Activated CD8-positive, alpha-beta T cell treated with anti-CD3 and anti-CD28 coated beads, Interleukin-2, amount 10 ng/mL, durations not matched to agents 7 days and 5 days (primary cell): Measurements from ENCODE around the gene PADI4. TPM values are rescaled to one million over a fixed set of nuclear protein-coding genes. Genes with fewer than 3 reads are reported as not detected.
"Not testable (repeated sequence)": the region's sequence is repeated elsewhere in the genome, so short reads cannot be mapped to it uniquely, and the experiment has no call there.

ENCODE experiments used
- ATAC-seq: fragments of 150-1000 bp; cut with Tn5 transposase; one replicate; pipeline ENCODE4 v1.10.0; 2021; ENCODE audit warnings: moderate library complexity
- CTCF ChIA-PET: fragments of 350-600 bp; sonication (Branson Sonifier 250); formaldehyde crosslinking; loops from one replicate; lab custom pipeline; 2021; ENCODE audit warnings: antibody characterized with exemption; lab: Charles Lee
- POLR2A ChIA-PET: fragments of 350-600 bp; sonication (Branson Sonifier 250); formaldehyde crosslinking; loops from one replicate; lab custom pipeline; 2021; ENCODE audit warnings: antibody characterized with exemption; lab: Charles Lee
- DNase-seq: peaks from one replicate; pipeline ENCODE4 v3.0.0-alpha.2; 2020
- H3K27ac Mint-ChIP-seq: one replicate; pipeline ENCODE4 v1.8.0; 2021; ENCODE audit warnings: mild to moderate bottlenecking, mixed read lengths
- H3K27me3 Mint-ChIP-seq: one replicate; pipeline ENCODE4 v1.8.0; 2021; ENCODE audit warnings: low read depth, mixed read lengths
- H3K36me3 Mint-ChIP-seq: one replicate; pipeline ENCODE4 v1.8.0; 2021; ENCODE audit warnings: low read depth, mixed read lengths
- H3K4me1 Mint-ChIP-seq: one replicate; pipeline ENCODE4 v1.8.0; 2021; ENCODE audit warnings: low read depth, mixed read lengths
- H3K4me3 Mint-ChIP-seq: one replicate; pipeline ENCODE4 v1.8.0; 2021; ENCODE audit warnings: mild to moderate bottlenecking, mixed read lengths
- H3K9me3 Mint-ChIP-seq: one replicate; pipeline ENCODE4 v1.8.0; 2022; ENCODE audit warnings: mixed read lengths; ENCODE audit not compliant: insufficient read depth
- total RNA-seq, 2 experiments: library from RNA; stranded (reverse); gene quantifications; one replicate each; pipeline ENCODE4 v1.2.3, GENCODE V29; 2021

PADI4 gene
- total RNA-seq, 2 experiments from 2014 or later = 0.95 to 1.0 TPM

- ATAC-seq, CTCF ChIA-PET, H3K9me3 Mint-ChIP-seq, H3K36me3 Mint-ChIP-seq, H3K27me3 Mint-ChIP-seq, H3K4me3 Mint-ChIP-seq, DNase-seq, POLR2A ChIA-PET, H3K27ac Mint-ChIP-seq, H3K4me1 Mint-ChIP-seq: not testable (repeated sequence)
These were observed 37.5 kb downstream of the PADI4 start for GRCh38 chr1:17345506-17345905.

DNA sequence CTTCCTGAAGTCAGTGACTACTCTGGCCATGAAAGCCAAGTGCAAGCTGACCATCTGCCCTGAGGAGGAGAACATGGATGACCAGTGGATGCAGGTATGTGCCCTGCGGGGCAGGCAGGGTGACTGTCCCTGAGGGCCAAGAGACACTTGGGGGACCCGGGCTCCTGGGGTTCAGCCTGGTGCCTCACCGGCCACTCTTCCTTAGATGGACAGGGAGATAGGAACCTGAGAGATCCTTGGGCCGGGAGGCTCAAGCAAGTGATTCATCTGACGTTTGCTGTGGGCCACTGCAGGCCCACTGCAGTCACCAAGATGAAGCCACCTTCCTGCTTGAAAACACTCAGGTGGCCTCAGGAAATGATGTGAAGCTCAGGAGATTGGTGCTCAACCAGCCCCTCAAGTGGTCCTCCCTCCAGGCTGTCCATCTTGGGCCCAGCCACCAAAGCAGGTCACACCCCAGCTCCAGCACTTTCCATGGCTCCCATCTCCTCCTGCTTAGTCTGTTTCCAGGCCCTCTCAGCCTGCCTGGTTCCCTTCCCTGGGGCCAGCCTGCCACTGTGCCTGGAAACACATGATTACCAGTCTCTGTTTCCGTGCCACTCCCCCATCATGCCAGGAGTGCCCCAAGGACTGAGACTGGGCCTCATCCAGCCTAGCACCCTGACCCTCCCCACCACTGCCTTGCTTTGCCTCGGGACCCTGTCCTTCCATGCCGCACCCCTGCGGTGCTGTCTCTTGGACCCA lies 38.2 kb downstream of the PADI4 start:
- H3K4me3 Mint-ChIP-seq = no peak overlapping the region
- CTCF ChIA-PET = no interaction called here

GRCh38 chr1:17347769-17348592 lies 40.0 kb downstream of the PADI4 start:
- POLR2A ChIA-PET = no interaction called here
- no peak for DNase-seq

More for the DNA sequence above, 38.2 kb downstream of the PADI4 start:
- POLR2A ChIA-PET = no interaction called here
- H3K9me3 Mint-ChIP-seq = no peaks in the 10 kb centered on the region
- ATAC-seq (no peak), DNase-seq (no peak)
- no peaks in the 10 kb centered on the region for H3K27me3 Mint-ChIP-seq
- H3K27ac Mint-ChIP-seq = no peak overlapping the region
- H3K4me1 Mint-ChIP-seq = no peaks in the 10 kb centered on the region
- no peaks in the 10 kb centered on the region for H3K36me3 Mint-ChIP-seq

GRCh38 chr1:17348593-17349234 lies 40.7 kb downstream of the PADI4 start:
- Mint-ChIP-seq H3K4me3 (no peak overlapping the region), H3K27ac (no peak overlapping the region), H3K27me3 (no peaks in the 10 kb centered on the region), H3K4me1 (no peaks in the 10 kb centered on the region), H3K36me3 (no peaks in the 10 kb centered on the region), H3K9me3 (no peaks in the 10 kb centered on the region)
- DNase-seq (no peak), ATAC-seq (no peak)
- ChIA-PET POLR2A (no interaction called here), CTCF (no interaction called here)

More at GRCh38 chr1:17347769-17348592, 40.0 kb downstream of the PADI4 start:
- Mint-ChIP-seq H3K27me3 (no peaks in the 10 kb centered on the region), H3K9me3 (no peaks in the 10 kb centered on the region), H3K4me3 (no peak overlapping the region), H3K36me3 (no peaks in the 10 kb centered on the region), H3K27ac (no peak overlapping the region), H3K4me1 (no peaks in the 10 kb centered on the region)
- CTCF ChIA-PET = no interaction called here
- no peak for ATAC-seq

GRCh38 chr1:17350083-17350482 lies 42.1 kb downstream of the PADI4 start:
- POLR2A ChIA-PET = no interaction called here
- H3K4me3 Mint-ChIP-seq = no peak overlapping the region
- H3K27ac Mint-ChIP-seq = no peak overlapping the region
- CTCF ChIA-PET = no interaction called here
- ATAC-seq (no peak), DNase-seq (no peak)
- no peaks in the 10 kb centered on the region for H3K27me3 Mint-ChIP-seq
- no peaks in the 10 kb centered on the region for H3K9me3 Mint-ChIP-seq
- H3K4me1 Mint-ChIP-seq = no peaks in the 10 kb centered on the region
- no peaks in the 10 kb centered on the region for H3K36me3 Mint-ChIP-seq

DNA sequence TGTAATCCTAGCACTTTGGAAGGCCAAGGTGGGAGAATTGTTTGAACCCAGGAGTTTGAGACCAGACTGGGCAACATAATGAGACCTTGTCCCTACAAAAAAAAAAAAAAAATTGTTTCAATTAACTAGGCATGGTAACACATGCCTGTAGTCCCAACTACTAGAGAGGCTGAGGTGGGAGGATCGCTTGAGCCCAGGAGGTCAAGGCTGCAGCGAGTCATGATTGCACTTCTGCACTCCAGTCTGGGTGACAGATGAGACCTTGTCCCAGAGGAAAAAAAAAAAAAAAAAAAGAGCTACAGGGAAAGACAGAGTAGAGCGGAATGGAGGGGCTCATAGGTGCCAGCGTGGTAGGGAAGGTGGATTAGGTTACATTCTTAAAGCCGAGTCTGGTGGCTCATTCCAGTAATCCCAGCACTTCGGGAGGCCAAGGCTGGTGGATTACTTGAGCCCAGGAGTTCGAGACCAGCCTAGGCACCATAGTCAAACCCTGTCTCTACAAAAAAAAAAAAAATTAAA lies 43.0 kb downstream of the PADI4 start:
- H3K9me3 Mint-ChIP-seq = no peaks in the 10 kb centered on the region
- ATAC-seq = no peak
- CTCF ChIA-PET = no interaction called here
- H3K36me3 Mint-ChIP-seq = no peaks in the 10 kb centered on the region
- no peak for DNase-seq
- no peak overlapping the region for H3K27ac Mint-ChIP-seq
- H3K4me1 Mint-ChIP-seq = peaks cover 5% of the 10 kb centered on the region
- H3K4me3 Mint-ChIP-seq = no peak overlapping the region
- no peaks in the 10 kb centered on the region for H3K27me3 Mint-ChIP-seq
- POLR2A ChIA-PET = no interaction called here

- no peak for ATAC-seq
- CTCF ChIA-PET = no interaction called here
- Mint-ChIP-seq H3K4me1 (peaks cover 13% of the 10 kb centered on the region), H3K4me3 (no peak overlapping the region), H3K9me3 (no peaks in the 10 kb centered on the region), H3K27ac (no peak overlapping the region), H3K27me3 (no peaks in the 10 kb centered on the region), H3K36me3 (no peaks in the 10 kb centered on the region)
- POLR2A ChIA-PET = no interaction called here
- DNase-seq = no peak
These were observed 43.8 kb downstream of the PADI4 start for GRCh38 chr1:17351598-17352324.

GRCh38 chr1:17352419-17352909 lies 44.5 kb downstream of the PADI4 start:
- Mint-ChIP-seq H3K27me3 (no peaks in the 10 kb centered on the region), H3K4me1 (peaks cover 14% of the 10 kb centered on the region), H3K9me3 (no peaks in the 10 kb centered on the region), H3K27ac (no peak overlapping the region), H3K36me3 (no peaks in the 10 kb centered on the region), H3K4me3 (no peak overlapping the region)
- POLR2A ChIA-PET = no interaction called here
- ATAC-seq = no peak
- CTCF ChIA-PET = no interaction called here
- no peak for DNase-seq

DNA sequence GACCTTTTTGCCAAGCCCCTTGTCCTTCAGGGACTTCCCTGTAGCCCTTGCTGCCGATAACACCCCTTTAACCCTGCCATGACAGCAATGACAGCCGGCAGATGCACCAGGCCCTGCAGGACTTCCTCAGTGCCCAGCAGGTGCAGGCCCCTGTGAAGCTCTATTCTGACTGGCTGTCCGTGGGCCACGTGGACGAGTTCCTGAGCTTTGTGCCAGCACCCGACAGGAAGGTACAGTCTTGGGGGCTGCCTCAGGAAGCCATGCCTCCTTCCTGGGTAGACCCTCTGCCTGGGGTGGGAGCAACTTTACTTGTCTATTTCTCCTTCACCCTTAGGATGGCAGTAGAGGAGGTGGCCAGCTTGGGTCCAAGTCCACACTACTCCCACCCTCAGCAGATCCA lies 47.9 kb downstream of the PADI4 start:
- peak; percentile 42 for DNase-seq
- ATAC-seq = peak; percentile 88
- H3K4me3 Mint-ChIP-seq = peak overlapping the region; percentile 53
- no peaks in the 10 kb centered on the region for H3K36me3 Mint-ChIP-seq
- peaks cover 14% of the 10 kb centered on the region for H3K4me1 Mint-ChIP-seq
- no peaks in the 10 kb centered on the region for H3K27me3 Mint-ChIP-seq
- peak overlapping the region; percentile 70 for H3K27ac Mint-ChIP-seq
- no peaks in the 10 kb centered on the region for H3K9me3 Mint-ChIP-seq
- POLR2A ChIA-PET = no interaction called here
- CTCF ChIA-PET = interaction anchor here (0.8 to 1.2 kb wide), 4 partner anchors 14 to 29 kb away, joined by 3 to 4 read pairs (median 3); no protein-coding TSS in a partner anchor

- ATAC-seq (no peak), DNase-seq (no peak)
- CTCF ChIA-PET = interaction anchor here (1.0 to 1.2 kb wide), 3 partner anchors 20 to 29 kb away, joined by 3 to 4 read pairs (median 3); no protein-coding TSS in a partner anchor
- Mint-ChIP-seq H3K4me1 (peaks cover 14% of the 10 kb centered on the region), H3K9me3 (no peaks in the 10 kb centered on the region), H3K4me3 (peak overlapping the region; percentile 53), H3K27me3 (no peaks in the 10 kb centered on the region), H3K27ac (peak overlapping the region; percentile 70), H3K36me3 (no peaks in the 10 kb centered on the region)
- POLR2A ChIA-PET = interaction anchor here (0.6 kb wide), 1 partner anchor 330 kb away, joined by 3 read pairs; no protein-coding TSS in a partner anchor
These were observed 48.5 kb downstream of the PADI4 start for GRCh38 chr1:17356387-17357026.

DNA sequence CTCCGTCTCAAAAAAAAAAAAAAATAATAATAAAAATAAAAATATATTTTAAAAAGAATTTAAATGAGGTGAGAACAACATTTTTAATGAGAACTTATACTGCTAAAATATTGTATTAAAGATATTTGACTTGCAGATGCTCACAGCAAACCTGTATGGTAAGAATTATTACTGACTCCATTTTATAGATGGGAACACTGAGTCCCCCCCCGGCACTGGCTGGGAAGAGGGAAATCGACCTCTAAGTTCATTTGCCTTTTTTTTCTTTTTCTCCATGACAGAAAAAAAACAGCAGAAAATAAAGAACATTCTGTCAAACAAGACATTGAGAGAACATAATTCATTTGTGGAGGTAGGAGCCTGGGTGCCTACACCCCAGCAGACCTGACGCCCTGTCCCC lies 50.6 kb downstream of the PADI4 start:
- no peaks in the 10 kb centered on the region for H3K9me3 Mint-ChIP-seq
- ChIA-PET POLR2A (no interaction called here), CTCF (no interaction called here)
- no peak overlapping the region for H3K27ac Mint-ChIP-seq
- H3K27me3 Mint-ChIP-seq = no peaks in the 10 kb centered on the region
- no peaks in the 10 kb centered on the region for H3K36me3 Mint-ChIP-seq
- ATAC-seq = no peak
- no peak for DNase-seq
- H3K4me3 Mint-ChIP-seq = no peak overlapping the region
- peaks cover 14% of the 10 kb centered on the region for H3K4me1 Mint-ChIP-seq
